Endothelial cell (in vitro differentiated cells): ENCODE results near the gene PLXDC1. TPM values are rescaled to one million over a fixed set of nuclear protein-coding genes. Genes with fewer than 3 reads are reported as not detected.

Source experiments
- DNase-seq: peaks from one replicate; pipeline ENCODE4 v3.0.0; 2021; ENCODE audit warnings: low spot score
- H3K27ac Mint-ChIP-seq: one replicate; pipeline ENCODE4 v1.8.0; 2021; ENCODE audit warnings: mixed read lengths, inconsistent platforms; ENCODE audit not compliant: unreplicated experiment
- H3K27me3 Mint-ChIP-seq: one replicate; pipeline ENCODE4 v1.8.0; 2021; ENCODE audit warnings: mild to moderate bottlenecking, moderate library complexity, mixed read lengths, inconsistent platforms; ENCODE audit not compliant: unreplicated experiment
- H3K36me3 Mint-ChIP-seq: one replicate; pipeline ENCODE4 v1.8.0; 2021; ENCODE audit warnings: mild to moderate bottlenecking, low read depth, mixed read lengths, inconsistent platforms; ENCODE audit not compliant: unreplicated experiment
- H3K4me1 Mint-ChIP-seq: one replicate; pipeline ENCODE4 v1.8.0; 2021; ENCODE audit warnings: mild to moderate bottlenecking, mixed read lengths, inconsistent platforms; ENCODE audit not compliant: unreplicated experiment
- H3K4me3 Mint-ChIP-seq: one replicate; pipeline ENCODE4 v1.8.0; 2021; ENCODE audit warnings: mild to moderate bottlenecking, mixed read lengths, inconsistent platforms; ENCODE audit not compliant: unreplicated experiment
- H3K9me3 Mint-ChIP-seq: one replicate; pipeline ENCODE4 v1.8.0; 2021; ENCODE audit warnings: mixed read lengths, inconsistent platforms; ENCODE audit not compliant: unreplicated experiment
- total RNA-seq: library from RNA; stranded (reverse); fragmentation: NEBNext Ultra II Directional; extraction: Animal tissue kit (Norgen Biotek cat#: 25700); gene quantifications from one replicate; pipeline ENCODE4 v1.2.1, GENCODE V29; 2021; ENCODE audit not compliant: unreplicated experiment
- TF ChIP-seq, protein P1 (sequence below): fragments of 200-600 bp; sonication (generic); IDR thresholded peaks from one replicate; pipeline ENCODE4 v1.5.0; 2021; ENCODE audit warnings: antibody characterized with exemption; ENCODE audit not compliant: unreplicated experiment

Gene PLXDC1
- total RNA-seq, 1 donor from 2014 or later: 3.7 TPM

DNA sequence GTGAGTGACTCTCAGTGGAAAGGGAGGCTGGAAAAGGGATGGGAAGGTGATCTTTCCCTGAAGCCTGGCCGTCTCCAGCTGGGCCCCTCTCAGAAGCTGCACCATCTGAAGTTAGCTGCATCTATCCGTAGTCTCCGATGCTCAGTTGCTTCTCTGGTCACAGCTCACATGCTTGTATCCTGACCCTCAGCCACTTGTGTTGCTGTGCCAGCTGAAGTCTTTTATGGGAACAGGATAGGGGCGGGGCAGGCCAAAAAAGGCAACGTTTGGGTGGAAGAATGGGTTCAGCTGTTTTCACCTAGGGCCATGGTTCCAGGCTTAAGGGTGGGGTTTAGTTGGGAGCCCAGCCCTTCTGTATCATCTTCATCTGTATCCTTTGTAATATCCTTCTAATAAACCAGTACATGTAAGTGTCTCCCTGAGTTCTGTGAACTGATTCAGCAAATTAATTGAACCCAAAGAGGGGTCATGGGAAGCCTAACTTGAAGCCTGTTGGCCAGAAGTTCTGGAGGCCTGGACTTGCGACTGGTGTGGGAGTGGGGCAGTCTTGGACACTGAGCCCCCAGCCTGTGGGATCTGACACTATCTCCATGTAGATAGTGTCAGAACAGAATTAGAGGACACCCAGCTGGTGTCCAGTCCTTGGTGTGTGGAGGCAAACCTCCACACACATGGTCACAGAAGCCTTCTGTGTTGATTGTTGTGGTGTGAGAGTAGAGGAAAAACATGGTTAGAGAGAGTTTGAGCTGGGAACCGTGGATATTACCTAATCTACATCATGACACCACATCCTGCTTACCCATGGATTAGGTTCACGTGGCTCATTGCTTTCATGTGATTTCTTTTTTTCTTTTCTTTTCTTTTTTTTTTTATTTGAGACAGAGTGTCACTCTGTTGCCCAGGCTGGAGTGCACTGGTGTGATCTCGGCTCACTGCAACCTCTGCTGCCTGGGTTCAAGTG, 135.0 kb downstream of the PLXDC1 start:
- TF ChIP-seq, protein P1, sequence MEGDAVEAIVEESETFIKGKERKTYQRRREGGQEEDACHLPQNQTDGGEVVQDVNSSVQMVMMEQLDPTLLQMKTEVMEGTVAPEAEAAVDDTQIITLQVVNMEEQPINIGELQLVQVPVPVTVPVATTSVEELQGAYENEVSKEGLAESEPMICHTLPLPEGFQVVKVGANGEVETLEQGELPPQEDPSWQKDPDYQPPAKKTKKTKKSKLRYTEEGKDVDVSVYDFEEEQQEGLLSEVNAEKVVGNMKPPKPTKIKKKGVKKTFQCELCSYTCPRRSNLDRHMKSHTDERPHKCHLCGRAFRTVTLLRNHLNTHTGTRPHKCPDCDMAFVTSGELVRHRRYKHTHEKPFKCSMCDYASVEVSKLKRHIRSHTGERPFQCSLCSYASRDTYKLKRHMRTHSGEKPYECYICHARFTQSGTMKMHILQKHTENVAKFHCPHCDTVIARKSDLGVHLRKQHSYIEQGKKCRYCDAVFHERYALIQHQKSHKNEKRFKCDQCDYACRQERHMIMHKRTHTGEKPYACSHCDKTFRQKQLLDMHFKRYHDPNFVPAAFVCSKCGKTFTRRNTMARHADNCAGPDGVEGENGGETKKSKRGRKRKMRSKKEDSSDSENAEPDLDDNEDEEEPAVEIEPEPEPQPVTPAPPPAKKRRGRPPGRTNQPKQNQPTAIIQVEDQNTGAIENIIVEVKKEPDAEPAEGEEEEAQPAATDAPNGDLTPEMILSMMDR: no peak
- Mint-ChIP-seq H3K4me1 (peaks cover 12% of the 10 kb centered on the region), H3K4me3 (no peak overlapping the region), H3K9me3 (no peaks in the 10 kb centered on the region), H3K27me3 (peaks cover 4% of the 10 kb centered on the region), H3K27ac (no peak overlapping the region), H3K36me3 (no peaks in the 10 kb centered on the region)
- DNase-seq: no peak

DNA sequence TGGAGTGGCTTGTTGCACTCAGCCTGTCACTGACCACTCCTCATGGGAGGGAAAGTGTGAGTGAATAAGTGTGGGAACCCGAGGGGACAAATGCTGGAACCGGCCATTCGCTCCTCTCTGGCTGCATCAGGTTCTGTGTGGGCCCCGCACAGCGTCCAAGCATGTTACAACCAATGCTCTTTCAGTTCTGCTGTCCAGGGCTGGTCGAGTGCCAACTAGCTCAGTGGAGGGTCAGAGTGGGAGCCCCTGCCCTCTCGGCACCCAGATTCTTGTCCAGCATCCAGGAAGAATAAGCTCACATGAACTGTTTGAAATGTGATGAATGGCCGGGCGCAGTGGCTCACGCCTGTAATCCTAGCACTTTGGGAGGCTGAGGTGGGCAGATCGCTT, 135.9 kb downstream of the PLXDC1 start:
- Mint-ChIP-seq H3K9me3 (no peaks in the 10 kb centered on the region), H3K4me1 (peaks cover 12% of the 10 kb centered on the region), H3K36me3 (no peaks in the 10 kb centered on the region)

DNA sequence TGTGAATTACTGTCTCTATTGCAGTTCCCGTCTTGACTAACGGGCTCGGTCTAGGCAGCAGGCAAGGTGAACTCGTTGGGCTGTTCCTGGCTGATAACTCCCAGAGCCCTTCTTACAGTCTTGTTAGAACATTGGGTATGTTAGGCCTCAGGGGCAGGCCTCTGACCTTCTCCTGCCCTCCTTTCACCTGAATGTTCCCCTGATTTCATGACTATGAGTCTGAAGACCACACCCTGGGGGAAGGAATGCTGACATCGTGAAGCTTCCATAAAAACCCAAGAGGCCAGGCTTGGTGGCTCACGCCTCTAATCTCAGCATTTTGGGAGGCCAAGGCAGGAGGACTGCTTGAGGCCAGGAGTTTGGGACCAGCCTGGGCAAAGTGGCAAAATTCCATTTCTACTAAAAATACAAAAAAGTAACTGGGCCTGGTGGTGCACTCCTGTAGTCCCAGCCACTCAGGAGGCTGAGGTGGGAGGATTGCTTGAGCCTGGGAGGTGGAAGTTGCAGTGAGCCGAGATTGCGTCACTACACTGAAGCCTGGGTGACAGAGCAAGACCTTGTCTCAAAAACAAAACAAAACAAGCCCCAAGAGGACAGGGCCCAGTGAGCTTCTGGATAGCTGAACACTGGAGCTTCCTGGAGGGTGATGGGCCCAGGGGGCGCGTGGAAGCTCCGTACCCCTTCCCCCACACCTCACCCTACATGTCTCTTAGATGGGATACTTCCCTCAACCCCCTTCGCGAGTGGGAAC, 136.5 kb downstream of the PLXDC1 start:
- peaks cover 12% of the 10 kb centered on the region for H3K4me1 Mint-ChIP-seq
- DNase-seq: no peak
- TF ChIP-seq, protein P1: no peak
- H3K36me3 Mint-ChIP-seq: no peaks in the 10 kb centered on the region
- H3K27me3 Mint-ChIP-seq: peaks cover 1% of the 10 kb centered on the region
- no peak overlapping the region for H3K27ac Mint-ChIP-seq
- H3K4me3 Mint-ChIP-seq: no peak overlapping the region
- H3K9me3 Mint-ChIP-seq: no peaks in the 10 kb centered on the region

More for the DNA sequence above, 135.9 kb downstream of the PLXDC1 start:
- Mint-ChIP-seq H3K27ac (no peak overlapping the region), H3K4me3 (no peak overlapping the region), H3K27me3 (peaks cover 1% of the 10 kb centered on the region)
- no peak for DNase-seq
- TF ChIP-seq, protein P1: no peak

DNA sequence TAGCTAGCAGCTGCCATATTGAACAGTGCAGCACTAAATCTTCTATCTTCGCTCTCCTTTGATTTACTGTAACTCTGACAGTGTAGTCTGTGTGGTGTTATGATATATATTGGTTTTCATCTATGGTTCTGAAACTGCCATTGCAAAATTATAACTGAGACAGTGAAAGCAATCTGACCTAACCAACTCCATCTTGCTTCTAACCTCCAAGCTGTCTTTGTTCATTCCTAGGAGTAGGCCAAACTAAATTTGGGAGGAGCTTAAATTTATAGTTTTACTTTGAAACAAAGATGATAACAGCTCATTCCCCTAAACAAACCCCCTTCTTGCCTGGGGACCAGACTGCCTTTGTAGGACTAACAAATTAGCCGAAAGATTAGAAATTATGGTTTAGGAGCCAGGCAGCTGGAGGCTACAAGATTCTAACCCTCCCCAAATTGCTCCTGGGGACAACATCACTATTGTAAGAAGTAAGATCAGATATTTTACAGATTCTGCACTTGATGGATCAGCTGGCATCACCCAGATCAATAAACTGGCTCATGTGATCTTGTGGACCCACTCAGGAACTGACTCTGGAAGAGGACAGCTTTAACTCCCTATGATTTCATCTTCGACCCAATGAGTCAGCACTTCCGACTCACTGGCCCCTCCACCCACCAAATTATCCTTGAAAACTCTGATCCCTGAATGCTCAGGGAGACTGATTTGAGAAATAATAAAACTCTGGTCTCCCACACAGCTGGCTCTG, 137.2 kb downstream of the PLXDC1 start:
- TF ChIP-seq, protein P1: no peak
- no peak overlapping the region for H3K4me3 Mint-ChIP-seq
- peaks cover 1% of the 10 kb centered on the region for H3K27me3 Mint-ChIP-seq
- H3K4me1 Mint-ChIP-seq: peaks cover 12% of the 10 kb centered on the region
- DNase-seq: no peak
- no peaks in the 10 kb centered on the region for H3K36me3 Mint-ChIP-seq
- no peak overlapping the region for H3K27ac Mint-ChIP-seq
- H3K9me3 Mint-ChIP-seq: no peaks in the 10 kb centered on the region

Other genes with a start within 250 kb of the PLXDC1 start
- not detected for gene FBXO47, start 184.2 kb downstream of the PLXDC1 start, total RNA-seq
- not detected for gene ARL5C, start 14.5 kb upstream of the PLXDC1 start, total RNA-seq
- gene CACNB1, start 46.0 kb upstream of the PLXDC1 start, total RNA-seq: 10.2 TPM
- 1,851 TPM for gene RPL19, start 48.6 kb upstream of the PLXDC1 start, total RNA-seq
- gene STAC2, start 74.3 kb upstream of the PLXDC1 start, total RNA-seq: not detected
- 26.6 TPM for gene FBXL20, start 250.0 kb upstream of the PLXDC1 start, total RNA-seq